Cortex of kidney (tissue), 1 donor: ENCODE data around the gene DGKB.

Experiments used
- DNase-seq: peaks from one replicate; lab custom pipeline; 2025; lab: John Stamatoyannopoulos, UW

DGKB gene

DNA sequence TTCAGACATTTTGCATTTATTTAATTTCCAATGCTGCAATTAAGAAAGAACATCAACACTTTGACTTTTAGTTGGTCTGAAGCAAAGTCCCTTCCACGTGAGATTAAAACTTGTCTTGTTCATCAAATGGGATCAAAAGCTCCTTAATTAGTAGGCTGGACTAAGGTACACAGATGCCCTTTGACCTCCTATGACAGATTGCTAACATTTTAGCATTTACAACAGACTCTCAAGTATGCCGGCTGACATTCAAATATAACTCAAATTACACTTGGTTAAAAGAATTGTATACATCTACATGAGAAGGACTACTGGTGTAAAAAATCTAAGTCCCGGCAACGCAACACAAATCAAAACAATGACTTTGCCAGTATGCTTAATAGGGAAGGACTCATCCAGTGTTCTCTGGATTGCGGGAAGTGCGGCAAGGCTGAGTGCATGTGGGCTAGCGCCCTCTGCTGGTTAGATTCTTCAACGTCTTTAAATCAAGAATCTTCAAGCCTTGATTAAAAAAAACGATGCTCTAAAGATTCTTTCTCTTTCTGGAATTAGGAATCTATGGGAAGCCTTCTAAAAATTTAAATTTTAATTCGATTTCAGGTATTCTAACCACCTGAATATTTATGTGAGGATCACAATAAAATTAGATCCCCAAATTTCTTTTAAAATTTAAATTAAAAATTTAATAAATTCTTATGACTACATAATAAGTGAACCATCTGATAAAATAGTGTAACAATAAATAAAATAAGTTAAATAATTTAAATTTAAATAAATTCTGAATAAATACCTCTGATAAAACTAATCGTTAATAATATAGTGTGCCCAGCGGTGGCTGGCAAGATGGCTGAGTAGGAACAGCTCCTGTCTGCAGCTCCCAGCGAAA lies 444.7 kb downstream of the DGKB start:
- DNase-seq: no peak

GRCh38 chr7:14449291-14449690 lies 453.3 kb downstream of the DGKB start:
- no peak for DNase-seq

DNA sequence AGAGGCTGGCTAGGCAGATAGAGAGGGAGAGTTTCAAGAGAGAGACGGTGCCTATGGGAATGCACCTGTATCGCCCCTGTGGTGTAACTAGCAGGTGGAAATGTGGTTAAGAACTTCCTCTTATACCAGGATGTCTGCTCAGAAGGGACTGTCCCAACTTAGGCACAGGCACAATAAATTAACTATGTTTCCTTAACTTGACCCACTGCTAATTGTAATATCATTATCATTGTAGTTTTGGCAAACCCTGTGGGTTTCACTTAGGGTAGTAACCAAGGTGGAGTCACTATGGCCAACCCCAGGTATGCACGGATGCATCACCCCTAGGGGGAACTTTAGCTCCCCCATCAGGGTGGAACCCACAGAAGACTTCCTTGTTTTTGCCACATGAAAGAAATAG lies 455.7 kb downstream of the DGKB start:
- no peak for DNase-seq

- DNase-seq: no peak
Measured at GRCh38 chr7:14446219-14446618, 456.3 kb downstream of the DGKB start.

DNA sequence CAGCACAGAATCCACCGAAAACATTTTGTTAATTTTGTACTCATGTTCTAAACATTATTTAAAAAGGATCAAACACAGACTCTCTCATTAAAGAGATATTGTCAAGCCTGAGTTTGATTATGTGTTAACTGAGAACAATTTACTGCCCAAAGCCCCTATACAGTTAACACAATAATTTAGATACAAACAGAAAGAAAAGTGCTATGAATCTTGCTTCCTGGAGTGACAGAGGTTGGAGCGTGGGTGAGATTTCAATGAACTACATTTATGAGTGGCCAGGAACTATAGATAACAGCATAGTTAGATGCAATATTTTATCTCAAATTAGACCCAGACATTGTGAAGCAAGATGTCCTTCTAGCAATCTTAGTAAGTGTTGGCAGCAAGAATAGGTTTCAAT lies 464.2 kb downstream of the DGKB start:
- no peak for DNase-seq

DNA sequence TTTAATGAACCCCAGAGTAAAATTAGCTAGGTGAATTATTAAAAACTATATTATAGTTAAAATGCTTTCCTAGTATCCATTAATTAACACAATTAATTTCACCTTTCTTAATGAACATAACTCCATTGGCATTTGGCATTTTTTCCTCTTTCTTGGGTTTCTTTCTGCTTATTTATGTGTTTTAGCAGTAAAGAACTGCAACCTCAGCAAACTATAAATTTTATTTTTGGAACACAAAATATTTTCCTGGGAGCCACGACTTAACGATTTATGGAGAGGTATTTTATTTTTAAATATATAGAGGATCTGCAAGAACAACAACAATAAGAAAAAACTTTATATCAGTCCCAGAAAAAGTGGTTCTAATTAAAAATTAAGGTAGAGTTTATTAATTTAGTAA lies 465.7 kb downstream of the DGKB start:
- no peak for DNase-seq

- no peak for DNase-seq
Measured at GRCh38 chr7:14432924-14433323, 469.6 kb downstream of the DGKB start.

DNA sequence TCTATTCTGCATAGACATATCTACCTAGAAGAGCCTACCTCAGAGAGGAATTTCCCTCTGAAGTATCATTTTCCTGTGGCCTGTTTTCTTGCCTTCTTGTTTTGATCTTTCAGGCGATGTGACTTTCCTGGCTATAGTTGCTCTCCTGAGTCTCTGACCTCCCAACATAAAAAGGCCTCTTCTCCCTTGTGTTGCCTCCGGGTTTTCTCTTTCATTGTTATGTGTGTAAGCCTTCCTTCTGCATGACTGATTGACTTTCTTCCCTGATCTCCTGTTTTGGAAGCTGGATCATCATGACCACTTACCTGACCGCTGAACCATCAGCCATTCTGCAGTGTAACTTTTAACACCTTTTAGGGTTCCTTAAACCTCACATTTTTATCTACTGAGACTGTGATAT lies 471.6 kb downstream of the DGKB start:
- no peak for DNase-seq

DNA sequence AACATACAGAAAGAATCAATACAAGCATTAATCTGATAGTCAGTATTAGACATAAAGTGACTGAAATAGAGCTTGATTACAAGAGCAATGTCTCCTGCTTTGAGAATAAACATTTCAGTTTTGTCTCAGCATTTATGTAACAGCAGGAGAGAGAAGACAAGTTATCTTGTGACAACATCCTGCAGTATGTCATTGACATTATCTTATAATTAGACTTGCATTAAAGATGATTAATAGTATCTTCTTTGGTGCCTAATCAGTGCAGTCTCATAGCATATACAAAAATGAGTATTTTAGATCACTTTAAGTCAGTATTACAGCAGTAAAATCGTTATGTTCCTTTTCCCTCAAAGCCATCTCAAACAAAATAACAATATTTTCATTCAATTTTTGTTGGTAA lies 477.0 kb downstream of the DGKB start:
- no peak for DNase-seq

- DNase-seq: no peak
Measured at GRCh38 chr7:14424675-14425074, 477.9 kb downstream of the DGKB start.

DNA sequence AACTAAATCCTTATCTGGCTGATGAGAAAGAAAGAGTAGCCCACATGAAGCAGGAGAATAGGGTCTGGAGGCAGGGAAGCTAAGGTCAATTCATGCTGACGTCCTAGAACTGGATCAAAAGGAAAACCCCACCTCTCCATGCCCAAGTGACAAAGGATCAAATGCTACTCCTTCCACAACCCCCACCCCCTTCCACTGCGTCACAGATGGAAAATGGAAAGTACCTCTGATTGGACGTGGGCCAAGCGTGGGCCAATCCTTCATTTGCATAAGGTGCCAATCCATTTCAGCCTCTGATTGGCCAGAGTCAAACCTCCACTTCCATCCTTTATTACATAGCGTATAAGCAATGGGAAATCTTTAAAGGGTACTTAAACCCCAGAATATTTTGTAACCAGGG lies 481.8 kb downstream of the DGKB start:
- no peak for DNase-seq

DNA sequence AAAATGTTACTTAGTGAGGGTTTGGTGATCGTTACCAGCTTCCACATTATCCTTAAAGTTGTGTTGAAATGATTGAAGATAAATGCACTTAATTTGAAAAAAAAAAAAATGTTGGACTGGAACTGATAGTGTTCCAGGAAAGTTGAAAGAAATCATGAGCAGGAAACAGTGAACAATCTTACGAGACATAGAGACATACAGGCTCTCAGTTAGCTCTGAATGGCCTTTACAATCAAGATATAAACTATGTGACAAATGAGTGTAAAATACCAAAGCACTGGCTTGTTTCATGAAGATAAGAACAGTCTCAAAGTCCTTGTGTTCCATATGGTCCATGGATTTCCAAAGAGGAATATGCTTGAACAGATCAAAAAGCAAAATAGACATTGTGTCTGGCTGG lies 483.0 kb downstream of the DGKB start:
- no peak for DNase-seq

DNA sequence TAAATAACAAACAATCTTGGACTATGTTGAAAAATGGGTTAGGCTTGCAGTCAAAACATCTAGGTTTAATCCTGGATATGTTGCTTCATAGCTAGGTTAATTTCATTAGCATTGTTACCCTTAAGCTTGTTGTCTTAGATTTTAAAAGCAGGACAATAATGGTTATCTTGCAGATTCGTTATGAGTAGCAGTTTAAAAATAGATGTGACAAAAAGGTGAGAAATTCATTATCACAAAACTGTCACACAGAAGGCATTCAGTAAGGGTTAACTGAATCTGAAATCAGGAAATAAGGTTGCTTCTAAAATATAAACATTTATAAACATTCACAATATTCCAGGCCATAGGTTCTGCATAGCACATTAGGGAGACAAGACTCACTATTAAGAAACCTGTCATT lies 483.9 kb downstream of the DGKB start:
- DNase-seq: no peak

DNA sequence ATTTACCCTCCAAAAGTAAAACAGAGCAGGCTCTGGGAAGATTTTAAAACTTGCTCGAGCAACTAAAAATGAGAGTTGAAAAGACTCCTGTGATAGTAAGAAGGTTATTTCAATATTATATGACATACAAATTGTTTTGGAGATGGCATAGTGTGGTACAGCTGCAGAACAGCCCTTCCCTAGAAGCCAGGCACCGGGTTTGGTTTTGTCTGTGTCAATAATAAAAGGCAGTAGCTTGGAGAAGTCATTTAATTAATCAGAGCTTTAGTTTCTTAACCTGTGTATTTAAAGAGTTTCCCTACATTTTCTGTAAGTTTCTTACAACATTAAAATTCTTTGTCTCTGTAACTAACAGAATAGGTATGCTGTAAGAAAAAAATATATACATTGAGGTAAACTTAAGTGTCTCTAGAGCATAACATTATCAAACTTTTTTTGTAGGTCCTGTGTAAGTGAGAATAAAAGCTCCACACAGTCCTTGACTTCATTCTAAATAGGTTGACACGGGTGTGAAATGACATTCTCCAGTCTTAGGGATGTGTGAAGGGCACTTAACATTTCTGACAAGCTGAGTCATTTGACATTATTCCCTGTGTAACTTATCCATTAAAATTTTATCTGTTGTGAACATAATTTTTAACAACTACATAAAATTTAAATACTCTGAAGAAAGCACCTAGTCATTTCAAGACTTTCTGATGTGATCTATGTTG lies 488.1 kb downstream of the DGKB start:
- DNase-seq: no peak

- DNase-seq: no peak
Measured at GRCh38 chr7:14407246-14408015, 495.1 kb downstream of the DGKB start.

- DNase-seq: no peak
Measured at GRCh38 chr7:14403587-14403986, 499.0 kb downstream of the DGKB start.

GRCh38 chr7:14400271-14400670 lies 502.3 kb downstream of the DGKB start:
- DNase-seq: no peak

GRCh38 chr7:14398526-14398925 lies 504.0 kb downstream of the DGKB start:
- DNase-seq: no peak

GRCh38 chr7:14395860-14396259 lies 506.7 kb downstream of the DGKB start:
- DNase-seq: no peak

GRCh38 chr7:14394786-14395185 lies 507.8 kb downstream of the DGKB start:
- DNase-seq: no peak

GRCh38 chr7:14389595-14389994 lies 513.0 kb downstream of the DGKB start:
- no peak for DNase-seq

DNA sequence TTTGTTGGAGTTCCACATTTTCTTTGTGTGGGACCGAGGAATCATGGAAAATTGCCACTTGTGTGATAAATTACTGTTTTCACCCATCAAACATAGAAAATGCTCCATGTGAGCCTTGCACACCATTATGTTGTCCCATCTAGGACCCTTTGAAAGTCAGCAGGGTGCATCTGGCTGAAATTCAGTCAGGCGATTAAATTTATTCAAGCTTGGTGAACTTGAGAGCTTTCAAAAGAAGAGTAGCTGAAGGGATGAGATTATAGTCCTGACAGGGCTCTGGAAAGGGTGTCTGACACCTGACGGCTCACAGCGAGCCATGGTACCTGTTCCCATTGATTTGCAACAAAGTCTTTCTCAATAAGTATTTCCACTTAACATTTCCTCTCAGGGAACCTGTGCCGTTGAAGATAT lies 513.4 kb downstream of the DGKB start:
- no peak for DNase-seq

- no peak for DNase-seq
Measured at GRCh38 chr7:14385074-14385473, 517.5 kb downstream of the DGKB start.
